WI38 (cell line): ENCODE results near the gene CNTN1.

Experiments
- H3K4me3 ChIP-seq: 2 replicates; pipeline ENCODE4 v1.5.1; 2011; ENCODE audit warnings: low read depth, mild to moderate bottlenecking, control low read depth, low read length
- TF ChIP-seq, protein P1 (sequence below): IDR thresholded peaks from 2 replicates; pipeline ENCODE4 v1.5.1; 2012; ENCODE audit warnings: low read depth, mild to moderate bottlenecking, control low read depth, low read length

Gene CNTN1

GRCh38 chr12:40825156-40825555 lies 132.9 kb downstream of the CNTN1 start:
- TF ChIP-seq, protein P1, sequence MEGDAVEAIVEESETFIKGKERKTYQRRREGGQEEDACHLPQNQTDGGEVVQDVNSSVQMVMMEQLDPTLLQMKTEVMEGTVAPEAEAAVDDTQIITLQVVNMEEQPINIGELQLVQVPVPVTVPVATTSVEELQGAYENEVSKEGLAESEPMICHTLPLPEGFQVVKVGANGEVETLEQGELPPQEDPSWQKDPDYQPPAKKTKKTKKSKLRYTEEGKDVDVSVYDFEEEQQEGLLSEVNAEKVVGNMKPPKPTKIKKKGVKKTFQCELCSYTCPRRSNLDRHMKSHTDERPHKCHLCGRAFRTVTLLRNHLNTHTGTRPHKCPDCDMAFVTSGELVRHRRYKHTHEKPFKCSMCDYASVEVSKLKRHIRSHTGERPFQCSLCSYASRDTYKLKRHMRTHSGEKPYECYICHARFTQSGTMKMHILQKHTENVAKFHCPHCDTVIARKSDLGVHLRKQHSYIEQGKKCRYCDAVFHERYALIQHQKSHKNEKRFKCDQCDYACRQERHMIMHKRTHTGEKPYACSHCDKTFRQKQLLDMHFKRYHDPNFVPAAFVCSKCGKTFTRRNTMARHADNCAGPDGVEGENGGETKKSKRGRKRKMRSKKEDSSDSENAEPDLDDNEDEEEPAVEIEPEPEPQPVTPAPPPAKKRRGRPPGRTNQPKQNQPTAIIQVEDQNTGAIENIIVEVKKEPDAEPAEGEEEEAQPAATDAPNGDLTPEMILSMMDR, result no peak
- H3K4me3 ChIP-seq, result no peak overlapping the region

GRCh38 chr12:40827683-40828592 lies 135.7 kb downstream of the CNTN1 start:
- H3K4me3 ChIP-seq, result no peak overlapping the region
- TF ChIP-seq, protein P1, result no peak

GRCh38 chr12:40828593-40828990 lies 136.4 kb downstream of the CNTN1 start:
- TF ChIP-seq, protein P1, result no peak
- H3K4me3 ChIP-seq, result no peak overlapping the region

DNA sequence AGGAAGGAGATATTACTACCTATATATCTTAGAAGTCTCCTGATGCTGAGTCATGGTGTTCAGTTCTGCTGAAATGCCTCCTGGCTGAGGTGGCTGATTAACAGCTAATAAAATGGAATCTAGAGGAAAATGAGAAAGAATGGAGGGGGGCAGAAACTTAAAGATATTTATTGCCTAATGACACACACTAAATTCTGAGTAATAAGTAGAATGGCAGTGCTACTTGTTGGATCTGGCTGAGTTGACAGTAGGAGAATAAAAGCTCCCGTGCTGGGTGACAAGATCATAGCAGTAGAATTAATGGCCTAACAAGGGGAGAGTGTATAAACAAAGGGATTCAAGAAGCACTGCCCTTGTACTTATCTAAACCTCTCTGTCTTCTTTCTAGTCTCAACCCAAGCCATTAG lies 137.5 kb downstream of the CNTN1 start:
- no peak overlapping the region for H3K4me3 ChIP-seq
- TF ChIP-seq, protein P1, result no peak

DNA sequence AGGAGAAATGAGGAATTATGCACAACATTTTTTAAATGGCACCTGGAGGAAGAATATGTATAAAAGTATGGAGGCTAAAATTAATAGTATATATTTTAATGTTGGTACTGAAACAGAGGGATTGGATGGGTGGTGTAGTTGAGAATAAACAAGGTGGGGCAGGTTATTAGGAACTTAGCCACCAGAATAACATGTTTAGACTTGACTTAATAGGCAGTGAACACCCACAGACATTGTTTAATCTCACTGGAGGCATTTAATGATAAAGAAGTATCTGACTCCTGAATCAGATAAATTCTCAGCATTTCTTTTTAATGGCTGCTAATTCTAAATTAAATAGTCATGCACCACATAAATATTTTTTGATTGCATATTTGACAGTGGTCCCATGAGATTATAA lies 139.7 kb downstream of the CNTN1 start:
- H3K4me3 ChIP-seq, result no peak overlapping the region
- TF ChIP-seq, protein P1, result no peak

- TF ChIP-seq, protein P1, result no peak
These were observed 140.4 kb downstream of the CNTN1 start for GRCh38 chr12:40832668-40833067.

DNA sequence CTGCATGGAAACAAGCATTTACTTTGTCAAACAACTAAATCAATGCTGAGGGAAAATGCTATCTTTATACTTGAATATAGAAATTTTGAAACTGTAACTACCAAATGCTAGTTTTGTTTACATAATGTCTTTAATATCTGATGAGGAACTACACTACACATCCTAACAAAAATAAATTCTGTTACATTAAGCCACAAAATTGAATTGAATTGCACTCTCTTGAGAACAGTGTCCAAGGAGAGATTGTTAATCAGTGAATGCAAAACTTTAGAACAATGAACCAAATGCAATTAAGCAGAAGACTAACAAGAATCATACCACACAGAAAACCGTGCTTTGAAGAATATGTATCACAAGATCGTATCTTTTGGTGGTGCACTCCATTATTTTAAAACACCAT lies 141.6 kb downstream of the CNTN1 start:
- TF ChIP-seq, protein P1, result no peak
- no peak overlapping the region for H3K4me3 ChIP-seq

More at GRCh38 chr12:40832668-40833067, 140.4 kb downstream of the CNTN1 start:
- no peak overlapping the region for H3K4me3 ChIP-seq
